Hippocampal formation (tissue), 2 donors: ENCODE measurements around the gene HSP90B1.

Source experiments
- DNase-seq, 2 donors: peaks; one replicate each; lab custom pipeline; 2025; lab: John Stamatoyannopoulos, UW

The HSP90B1 gene

DNA sequence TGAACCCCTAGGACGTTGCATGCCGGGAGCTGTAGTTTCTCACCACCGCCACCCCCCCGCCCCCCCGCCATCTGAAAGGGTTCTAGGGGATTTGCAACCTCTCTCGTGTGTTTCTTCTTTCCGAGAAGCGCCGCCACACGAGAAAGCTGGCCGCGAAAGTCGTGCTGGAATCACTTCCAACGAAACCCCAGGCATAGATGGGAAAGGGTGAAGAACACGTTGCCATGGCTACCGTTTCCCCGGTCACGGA is 501 bp upstream of the HSP90B1 start:
- peak in 1 of 2 donors; percentile 94 for DNase-seq

DNA sequence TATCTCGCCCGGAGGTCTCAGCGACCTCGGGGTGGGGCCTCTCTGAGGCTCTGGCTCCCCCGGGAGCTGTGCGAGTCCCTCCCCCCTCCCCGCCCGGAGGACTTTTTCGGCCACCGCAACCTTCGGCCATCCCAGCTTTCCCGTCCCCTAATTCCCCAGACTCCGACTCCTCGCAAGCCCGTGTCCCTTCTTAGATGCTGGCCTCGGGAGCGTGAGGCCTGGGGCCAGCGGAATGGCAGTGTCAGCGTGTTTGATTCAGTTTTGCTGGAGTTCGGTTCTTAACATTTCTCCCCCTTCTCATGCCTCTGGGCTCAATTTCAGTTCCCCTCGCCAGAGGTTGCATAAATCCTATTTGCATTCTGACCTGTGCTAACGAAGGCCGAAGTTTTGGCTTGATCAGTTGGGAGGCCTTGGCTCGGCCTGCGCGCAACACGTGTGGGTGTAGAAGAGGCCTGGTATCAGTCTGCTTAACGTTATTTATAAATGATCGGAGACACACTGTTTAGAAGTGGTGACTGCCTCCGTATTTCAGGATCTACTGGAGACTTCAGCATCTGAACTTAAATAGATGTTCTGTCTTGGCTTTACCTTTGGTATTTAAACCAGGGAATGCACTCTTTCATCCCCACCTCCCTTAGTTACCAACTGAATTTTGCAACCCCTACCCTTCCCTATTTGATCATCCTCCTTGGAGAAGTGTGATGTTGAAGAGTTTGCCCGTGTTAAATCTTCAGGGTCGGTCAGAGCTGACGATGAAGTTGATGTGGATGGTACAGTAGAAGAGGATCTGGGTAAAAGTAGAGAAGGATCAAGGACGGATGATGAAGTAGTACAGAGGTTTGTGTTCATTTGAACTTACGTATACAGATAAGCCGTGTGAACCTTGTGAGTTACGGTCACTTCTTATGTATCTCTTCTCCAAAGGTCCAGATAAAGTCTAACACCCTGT is 851 bp downstream of the HSP90B1 start:
- DNase-seq = peak; percentile 2 to 6

DNA sequence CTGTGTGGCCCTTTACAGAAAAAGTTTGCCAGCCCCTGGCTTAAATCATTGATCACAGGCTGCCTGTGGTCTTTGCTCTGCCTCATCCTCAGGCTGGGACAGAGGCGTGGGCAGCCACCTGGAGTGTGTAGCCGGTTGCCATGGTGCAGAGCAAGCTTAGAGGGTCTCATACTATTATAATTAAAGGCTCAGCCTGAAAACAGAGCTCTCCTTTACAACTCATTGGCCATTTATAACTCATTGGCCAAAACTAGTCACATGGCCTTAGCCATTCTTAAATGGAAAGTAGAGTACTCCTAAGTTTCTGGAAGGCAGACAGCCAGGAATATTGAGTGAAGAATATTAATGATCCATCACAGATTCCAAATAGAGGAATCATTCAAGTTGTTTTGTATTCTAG is 3.0 kb downstream of the HSP90B1 start:
- DNase-seq = no peak

DNA sequence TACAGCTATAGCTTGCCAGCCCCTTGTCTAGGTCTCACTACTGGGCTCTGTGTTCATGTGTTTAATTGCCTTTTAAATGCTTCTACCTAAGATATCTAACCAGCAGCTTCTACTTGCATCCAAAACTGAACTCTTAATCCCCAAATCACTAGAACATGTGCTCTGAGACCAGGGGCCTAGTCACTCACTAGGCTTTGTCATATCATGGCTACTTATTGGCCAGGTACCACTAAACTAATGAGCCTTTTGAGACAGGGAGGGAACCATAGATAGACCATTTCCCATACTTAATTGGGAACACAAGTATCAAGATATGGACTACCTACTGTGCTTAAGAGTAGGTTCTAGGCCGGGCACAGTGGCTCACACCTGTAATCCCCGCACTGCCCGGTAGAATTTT is 6.5 kb downstream of the HSP90B1 start:
- DNase-seq = no peak

DNA sequence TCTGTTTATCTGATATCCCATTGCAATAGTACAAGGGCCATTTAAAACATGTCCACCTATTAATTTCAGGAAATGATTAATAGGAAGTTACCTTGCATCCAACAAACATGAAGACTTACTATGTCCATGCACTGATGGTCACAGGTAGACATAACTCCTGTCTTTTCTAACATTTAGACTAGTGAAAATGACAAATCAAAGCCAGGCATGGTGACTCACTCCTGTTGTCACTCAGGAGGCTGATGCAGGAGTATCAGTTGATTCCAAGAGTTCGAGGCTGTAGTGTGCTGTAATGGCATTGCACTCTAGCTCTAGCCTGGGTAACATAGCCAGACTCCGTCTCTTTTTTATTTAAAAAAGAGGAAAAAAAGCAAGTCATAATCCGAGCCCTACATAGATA is 14.8 kb downstream of the HSP90B1 start:
- no peak for DNase-seq

DNA sequence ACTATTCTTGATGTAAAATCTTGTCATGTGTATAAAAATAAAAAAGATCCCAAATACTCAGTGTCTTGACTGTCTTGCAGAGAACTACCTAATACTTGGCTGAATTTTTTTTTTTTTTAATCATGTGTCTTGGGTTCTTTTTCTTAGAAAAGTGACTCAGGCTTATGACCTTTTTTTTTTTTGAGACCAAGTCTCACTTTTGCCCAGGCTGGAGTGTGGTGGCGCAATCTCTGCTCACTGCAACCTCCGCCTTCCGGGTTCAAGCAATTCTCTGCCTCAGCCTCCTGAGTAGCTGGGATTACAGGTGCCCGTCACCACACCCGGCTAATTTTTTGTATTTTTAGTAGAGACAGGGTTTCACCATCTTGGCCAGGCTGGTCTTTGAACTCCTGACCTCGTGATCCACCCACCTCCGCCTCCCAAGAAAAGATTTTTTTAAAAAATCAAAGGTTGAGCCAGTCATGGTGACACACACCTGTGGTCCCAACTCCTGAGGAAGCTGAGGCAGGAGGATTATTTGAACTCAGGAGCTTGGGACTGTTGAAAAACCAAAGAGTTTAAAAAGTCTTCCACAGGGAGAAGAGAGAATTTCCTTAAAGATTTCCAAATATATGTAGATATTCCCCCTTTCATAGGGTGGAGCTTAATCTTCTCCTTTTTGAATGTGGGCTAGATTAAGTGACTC is 17.8 kb downstream of the HSP90B1 start:
- DNase-seq = no peak

DNA sequence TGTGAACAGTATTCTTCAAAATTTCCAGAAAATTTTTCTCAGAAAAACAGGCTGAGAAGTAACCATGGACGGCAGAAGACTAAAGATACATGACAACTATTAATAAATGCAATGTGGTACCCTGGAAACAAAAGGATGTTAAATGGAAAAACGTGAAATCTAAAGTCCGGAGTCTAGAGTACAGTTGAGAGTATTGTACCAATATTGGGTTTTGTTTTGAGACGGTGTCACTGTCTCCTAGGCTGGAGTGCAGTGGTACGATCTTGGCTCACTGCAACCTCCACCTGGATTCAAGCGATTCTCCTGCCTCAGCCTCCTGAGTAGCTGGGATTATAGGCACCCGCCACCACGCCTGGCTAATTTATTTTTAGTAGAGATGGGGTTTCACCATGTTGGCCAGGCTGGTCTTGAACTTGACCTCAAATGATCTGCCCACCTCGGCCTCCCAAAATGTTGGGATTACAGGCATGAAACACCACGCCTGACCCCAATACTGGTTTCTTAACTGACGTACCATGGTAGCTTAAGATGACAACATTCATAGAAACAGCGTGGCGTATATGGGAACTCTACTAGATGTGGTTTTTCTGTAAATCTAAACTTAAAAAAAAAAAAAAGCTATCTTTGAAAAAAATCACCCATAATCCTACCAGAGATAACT is 18.7 kb downstream of the HSP90B1 start:
- no peak for DNase-seq

DNA sequence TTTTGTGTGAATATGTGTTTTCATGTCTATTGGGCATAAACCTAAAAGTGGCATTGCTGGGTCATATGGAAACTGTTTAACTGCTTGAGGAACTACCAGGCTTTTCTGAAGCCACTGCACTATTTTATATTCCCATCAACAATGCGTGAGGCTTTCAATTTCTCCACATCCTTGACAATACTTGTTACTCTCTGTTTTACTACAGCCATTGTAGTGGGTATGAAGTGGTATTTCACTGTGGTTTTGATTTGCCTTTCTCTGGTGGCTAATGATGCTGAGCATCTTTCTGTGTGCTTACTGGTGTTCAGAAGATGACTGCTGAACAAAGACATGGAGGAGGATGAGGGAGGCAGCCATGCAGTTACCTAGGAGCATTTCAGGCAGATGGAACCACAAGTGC is 22.3 kb downstream of the HSP90B1 start:
- no peak for DNase-seq

DNA sequence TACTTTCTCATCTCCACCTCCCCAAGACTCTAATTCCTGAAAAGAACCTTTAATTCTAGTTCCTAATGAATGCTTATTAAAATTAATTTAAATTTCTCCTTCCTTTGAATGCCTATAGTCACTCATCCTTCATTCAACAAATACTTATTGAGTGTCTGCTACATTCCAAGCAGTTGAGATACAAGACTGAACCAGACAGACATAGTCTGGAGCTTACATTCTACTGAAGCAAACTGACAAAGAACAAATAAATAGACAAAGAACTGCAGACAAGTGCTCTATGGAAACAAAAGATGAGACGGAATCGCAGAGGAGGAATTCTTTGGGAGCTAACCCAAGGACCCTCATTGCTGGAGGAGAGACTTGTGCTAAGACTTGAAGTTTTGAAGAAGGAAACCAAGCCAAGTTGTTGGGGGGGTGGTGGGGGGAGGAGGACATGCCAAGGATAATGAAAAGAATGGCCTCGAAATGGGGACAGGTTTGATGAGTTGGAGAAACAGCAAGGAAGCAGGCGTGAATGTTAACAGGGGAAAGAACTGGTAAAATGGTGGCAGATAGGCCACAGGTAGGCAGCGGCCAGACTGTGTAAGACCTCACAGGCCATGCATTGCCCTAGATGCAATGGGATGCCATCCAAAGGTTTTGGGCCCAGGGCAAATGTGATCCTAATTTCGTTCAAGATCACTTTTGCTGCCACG is 25.8 kb downstream of the HSP90B1 start:
- DNase-seq = no peak

DNA sequence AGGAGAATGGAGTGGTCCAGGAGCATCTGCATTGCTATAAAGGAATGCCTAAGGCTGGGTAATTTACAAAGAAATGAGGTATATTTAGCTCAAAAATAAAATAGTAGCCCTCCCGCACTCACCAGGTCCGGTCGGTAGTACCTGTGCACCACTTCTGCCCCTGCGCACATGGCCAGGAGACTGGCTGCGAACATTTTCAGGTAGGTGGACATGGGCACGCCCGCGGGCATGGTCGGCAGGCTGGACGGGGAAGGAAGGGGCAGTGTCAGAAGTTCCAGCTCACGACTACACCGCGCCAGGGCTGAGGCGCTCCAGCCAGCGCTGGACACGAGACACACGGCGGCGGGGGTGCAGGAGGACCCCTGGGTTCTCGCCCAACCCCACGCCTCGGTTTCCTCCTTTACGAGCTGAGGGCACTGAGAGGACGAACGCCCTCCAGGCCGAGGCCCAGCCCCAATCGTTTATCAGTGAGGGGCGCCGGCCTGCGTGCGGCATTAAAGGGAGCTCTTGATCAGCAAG is 26.4 kb downstream of the HSP90B1 start:
- no peak for DNase-seq

DNA sequence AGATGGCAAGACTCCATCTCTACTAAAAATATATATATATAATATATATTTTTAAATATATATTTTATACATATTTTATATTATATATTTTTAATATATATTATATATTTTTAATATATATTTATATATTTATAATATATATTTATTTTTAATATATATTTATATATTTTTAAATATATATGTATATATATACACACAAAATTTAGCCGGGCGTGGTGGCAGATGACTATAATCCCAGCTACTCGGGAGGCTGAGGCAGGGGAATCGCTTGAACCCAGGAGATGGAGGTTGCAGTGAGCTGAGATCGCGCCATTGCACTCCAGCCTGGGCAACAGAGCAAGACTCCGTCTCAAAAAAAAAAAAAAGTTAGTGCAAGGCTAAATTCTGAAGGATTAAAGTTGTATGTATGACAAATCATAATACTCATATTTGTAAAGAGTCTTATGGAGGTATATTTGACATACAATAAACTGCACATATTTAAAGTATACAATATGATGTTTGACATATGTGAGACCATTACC is 27.7 kb downstream of the HSP90B1 start:
- DNase-seq = no peak

DNA sequence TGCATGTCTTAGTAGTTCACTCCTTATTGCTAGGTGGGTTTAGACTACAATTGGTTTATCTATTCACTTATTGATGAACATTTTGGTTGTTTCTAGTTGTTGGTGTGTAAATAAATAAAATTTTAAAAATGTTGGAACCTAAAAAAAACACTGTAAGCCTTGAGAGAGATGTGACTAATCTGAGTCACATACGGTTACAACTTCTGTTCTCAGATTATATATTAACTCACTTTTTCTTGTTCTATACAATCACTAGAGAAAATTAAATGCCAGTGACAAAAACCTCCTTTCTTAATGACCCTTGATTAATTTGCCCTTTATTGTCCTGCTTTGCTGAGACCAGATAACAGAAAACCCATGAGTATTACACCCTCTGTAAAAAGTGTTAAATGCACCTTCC is 28.4 kb downstream of the HSP90B1 start:
- DNase-seq = no peak

DNA sequence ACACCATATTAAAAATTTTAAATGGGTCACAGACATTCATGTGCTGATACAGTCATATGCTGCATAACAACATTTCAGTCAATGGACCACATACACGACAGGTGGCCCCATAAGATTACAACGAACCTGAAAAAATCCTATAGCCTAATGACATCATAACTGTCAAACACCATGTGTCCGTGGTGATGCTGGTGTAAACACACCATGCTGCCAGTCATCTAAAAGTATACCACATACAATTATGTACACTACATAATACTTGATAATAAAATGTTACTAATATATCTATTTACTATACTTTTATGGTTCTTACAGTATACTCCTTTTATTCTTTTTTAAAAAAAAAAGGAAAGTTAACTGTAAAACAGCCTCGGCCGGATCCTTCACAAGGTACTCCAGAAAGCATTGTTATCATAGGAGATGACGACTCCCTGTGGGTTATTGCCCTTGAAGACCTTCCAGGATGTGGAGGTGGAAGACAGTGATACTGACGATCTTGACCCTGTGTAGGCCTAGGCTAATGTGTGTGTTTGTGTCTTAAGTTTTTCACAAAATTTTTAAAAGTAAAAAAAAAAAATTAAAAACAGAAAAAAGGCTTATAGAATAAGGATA is 30.5 kb downstream of the HSP90B1 start:
- no peak for DNase-seq

DNA sequence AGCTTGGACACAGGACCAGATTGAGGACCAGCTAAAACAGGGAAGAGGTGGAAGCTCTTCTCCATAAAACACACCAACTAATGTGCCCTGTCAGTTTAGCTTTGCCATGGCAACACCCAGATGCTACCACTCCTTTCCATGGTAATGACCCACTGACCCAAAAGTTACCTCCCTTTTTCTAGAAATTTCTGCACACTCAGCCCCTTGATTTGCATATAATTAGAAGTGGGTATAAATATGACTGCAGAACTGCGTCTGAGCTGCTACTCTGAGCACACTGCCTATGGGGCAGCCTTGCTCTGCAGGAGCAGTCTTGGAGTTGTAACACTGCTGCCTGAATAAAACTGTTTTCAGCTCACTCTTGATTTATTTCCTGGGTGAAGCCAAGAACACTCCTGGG is 32.3 kb downstream of the HSP90B1 start:
- DNase-seq = no peak

DNA sequence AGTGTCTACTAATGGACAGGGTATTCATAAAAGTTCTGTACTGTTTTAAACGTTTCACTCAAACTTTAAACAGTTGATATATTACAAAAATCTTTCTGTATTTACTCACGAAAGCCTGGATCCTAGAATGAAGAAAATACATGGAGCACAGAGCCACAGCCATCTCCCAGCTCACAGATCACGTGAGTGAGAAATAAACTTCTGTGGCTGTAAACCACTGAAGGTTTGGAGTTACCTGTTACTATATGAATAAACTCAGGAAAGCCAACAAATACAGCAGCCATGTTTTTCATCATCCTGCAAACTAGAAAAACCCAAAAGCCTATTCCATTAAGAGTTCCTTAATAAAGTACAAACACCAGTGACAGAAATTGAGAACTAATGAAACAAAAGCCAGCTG is 34.6 kb downstream of the HSP90B1 start:
- no peak for DNase-seq

DNA sequence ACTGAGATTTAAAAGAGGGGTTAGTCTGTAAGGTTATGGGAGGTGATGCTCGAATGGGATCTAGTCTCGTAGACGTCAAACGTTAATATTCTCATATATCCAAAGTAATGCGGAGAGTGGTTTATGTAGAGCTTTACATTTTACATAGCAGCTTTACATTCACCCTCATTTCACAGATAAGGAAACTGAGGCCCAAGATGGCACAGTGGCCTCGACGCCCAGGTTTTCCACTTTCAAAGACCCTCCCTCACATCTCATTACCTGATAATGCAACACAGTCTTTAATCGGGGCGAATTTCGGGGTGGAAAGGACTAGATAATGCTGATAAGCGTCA is 35.0 kb downstream of the HSP90B1 start:
- no peak for DNase-seq

DNA sequence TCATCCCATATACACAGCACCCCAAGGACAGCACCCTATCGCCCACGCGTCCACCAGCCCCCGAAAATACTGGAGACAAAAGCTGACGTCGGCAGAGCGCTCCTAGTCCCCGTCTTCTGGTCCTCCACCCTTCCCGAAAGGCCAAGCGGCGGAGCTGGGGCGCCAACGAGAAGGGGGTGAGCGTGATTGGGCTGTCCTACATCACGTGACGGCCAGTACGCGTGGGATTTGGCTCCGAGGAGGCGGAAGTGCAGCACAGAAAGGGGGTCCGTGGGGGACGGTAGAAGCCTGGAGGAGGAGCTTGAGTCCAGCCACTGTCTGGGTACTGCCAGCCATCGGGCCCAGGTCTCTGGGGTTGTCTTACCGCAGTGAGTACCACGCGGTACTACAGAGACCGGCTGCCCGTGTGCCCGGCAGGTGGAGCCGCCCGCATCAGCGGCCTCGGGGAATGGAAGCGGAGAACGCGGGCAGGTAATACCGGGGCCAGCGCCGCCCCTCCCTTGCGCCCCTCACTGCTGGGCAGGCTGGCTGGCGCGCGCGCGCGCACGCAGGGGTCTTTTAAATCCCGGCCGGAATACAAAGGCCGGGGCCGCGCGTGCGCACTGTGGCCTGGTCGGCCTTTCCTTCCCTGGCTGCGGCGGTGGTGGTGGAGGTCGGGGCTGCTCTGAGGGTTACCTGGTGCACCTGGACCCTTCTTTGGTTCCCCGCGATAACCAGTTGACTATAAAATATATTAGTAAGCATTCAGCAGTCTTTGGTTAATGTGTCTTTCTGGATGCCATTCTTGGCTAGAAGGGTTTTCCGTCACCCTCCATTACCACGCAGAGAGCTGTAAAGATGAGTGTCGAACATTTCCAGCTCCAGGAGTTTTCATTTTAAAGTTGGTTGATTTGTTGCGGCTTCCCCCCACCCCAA is 35.6 kb downstream of the HSP90B1 start, which contains the start of gene TDG:
Gene TDG (plus strand): TSS at position 283 of the 915 bp plus-strand sequence. CDS start 166 bp downstream, at position 449.
- peak; percentile 97 to 98 for DNase-seq

DNA sequence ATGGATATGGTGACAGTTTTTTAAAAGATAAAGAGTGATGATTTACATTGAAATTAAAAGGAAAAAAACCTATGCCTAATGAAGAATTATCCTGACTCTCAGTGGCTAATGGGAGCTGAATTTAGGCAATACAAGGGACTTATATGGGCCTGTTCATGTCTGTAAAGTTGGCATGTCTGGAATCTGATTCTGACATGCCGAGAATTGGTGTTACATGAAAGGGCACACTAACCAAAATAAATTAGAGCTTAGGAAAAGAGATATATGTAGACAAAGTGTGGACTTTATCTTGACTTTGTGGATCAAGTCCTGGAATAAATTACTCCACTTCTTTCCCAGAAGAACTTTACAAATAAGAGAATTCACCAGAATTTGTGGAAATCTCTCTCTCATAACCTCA is 36.5 kb downstream of the HSP90B1 start:
- no peak for DNase-seq

DNA sequence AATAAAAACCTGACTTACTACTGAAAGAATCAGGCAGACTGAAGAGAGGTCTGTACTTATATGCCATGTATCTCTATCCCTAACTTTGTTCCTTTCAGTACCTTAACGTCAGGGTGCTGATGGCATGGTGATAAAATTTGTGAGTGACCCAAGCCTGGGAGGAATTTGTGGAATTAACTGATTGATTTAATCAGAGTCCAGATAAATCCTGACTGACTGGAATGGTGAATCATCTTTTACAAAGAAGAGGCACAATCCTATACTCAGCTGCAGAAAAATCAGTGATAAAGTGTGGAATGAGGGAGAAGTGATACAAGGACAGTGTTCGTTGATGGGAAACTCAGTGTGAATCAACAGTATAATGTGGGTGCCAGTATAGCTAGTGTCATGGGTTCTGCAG is 39.2 kb downstream of the HSP90B1 start:
- no peak for DNase-seq

DNA sequence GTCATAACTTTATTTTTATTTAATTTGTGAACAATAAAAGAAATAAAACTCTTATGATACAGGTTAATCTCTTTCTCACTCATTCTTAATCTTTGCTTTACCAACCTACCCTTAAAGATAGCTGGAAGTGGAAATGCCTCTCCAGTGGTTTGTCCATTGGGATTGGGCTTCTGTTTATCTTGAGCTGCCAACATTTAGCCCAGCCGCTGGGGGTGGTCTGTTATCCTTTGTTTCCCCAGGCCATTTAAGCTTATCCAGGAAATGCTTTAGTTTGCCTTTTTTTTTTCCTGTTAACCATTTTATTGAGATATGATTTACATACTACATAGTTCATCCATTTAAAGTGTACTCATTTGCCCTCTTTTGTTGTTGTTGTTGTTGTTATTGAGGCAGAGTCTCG is 43.7 kb downstream of the HSP90B1 start:
- no peak for DNase-seq
